Suprapubic skin (tissue), 4 donors: Measurements from ENCODE around the gene CCNL2. TPM values are rescaled to one million over a fixed set of nuclear protein-coding genes. Genes with fewer than 3 reads are reported as not detected.
"Not testable (repeated sequence)": the region's sequence is repeated elsewhere in the genome, so short reads cannot be mapped to it uniquely, and the experiment has no call there.

Source experiments
- DNase-seq, 2 donors: peaks; one replicate each; pipeline ENCODE4 v3.0.0-alpha.2; 2019; ENCODE audit warnings: low spot score in 2 of 2
- H3K27ac ChIP-seq: fragments of 200-600 bp; sonication (generic); one replicate; pipeline ENCODE4 v1.5.1; 2019
- H3K27me3 ChIP-seq: fragments of 200-600 bp; sonication (generic); one replicate; pipeline ENCODE4 v1.5.1; 2019
- H3K36me3 ChIP-seq: fragments of 200-600 bp; sonication (generic); one replicate; pipeline ENCODE4 v1.5.1; 2019
- H3K4me1 ChIP-seq: fragments of 200-600 bp; sonication (generic); one replicate; pipeline ENCODE4 v1.5.1; 2019
- H3K4me3 ChIP-seq: fragments of 200-600 bp; sonication (generic); one replicate; pipeline ENCODE4 v1.5.1; 2019; ENCODE audit warnings: mild to moderate bottlenecking
- H3K9me3 ChIP-seq: fragments of 200-600 bp; sonication (generic); one replicate; pipeline ENCODE4 v1.5.1; 2019
- CTCF ChIP-seq, 2 donors: fragments of 200-600 bp in 1 of 2; fragments of 450-650 bp in 1 of 2; sonication (generic) in 1 of 2; IDR thresholded peaks; one replicate each; pipeline ENCODE4 v1.5.1; 2016 to 2019; ENCODE audit warnings: antibody characterized with exemption in 2 of 2, mild to moderate bottlenecking in 1 of 2, moderate library complexity in 1 of 2
- EP300 ChIP-seq: sonication (generic); formaldehyde crosslinking; IDR thresholded peaks from one replicate; pipeline ENCODE4 v1.6.1; 2017; ENCODE audit warnings: antibody characterized with exemption
- POLR2A ChIP-seq, 2 donors: fragments of 450-650 bp; IDR thresholded peaks; one replicate each; pipeline ENCODE4 v1.6.1; 2017; ENCODE audit warnings: antibody characterized with exemption in 2 of 2, mild to moderate bottlenecking in 2 of 2, moderate library complexity in 2 of 2
- POLR2AphosphoS5 ChIP-seq, 3 donors: sonication (generic); formaldehyde crosslinking; IDR thresholded peaks; one replicate each; pipeline ENCODE4 v1.6.1; 2017; ENCODE audit warnings: antibody characterized with exemption in 3 of 3
- WGBS: methylation state at CpG from one replicate; pipeline ENCODE4 v1.1.5; 2018; 5-methylcytosine and 5-hydroxymethylcytosine counted together
- total RNA-seq, 4 donors: library from RNA; depleted of rRNA; stranded (reverse); fragments of >200 nt; gene quantifications; one replicate each; pipeline ENCODE4 v1.1.0, GENCODE V29; 2016

Gene CCNL2
- total RNA-seq, 4 donors from 2014 or later = 136 to 599 (median 160) TPM

- Histone ChIP-seq H3K27me3 (no peaks in the 10 kb centered on the region), H3K36me3 (peaks cover 75% of the 10 kb centered on the region), H3K4me3 (no peak overlapping the region), H3K9me3 (no peaks in the 10 kb centered on the region), H3K27ac (no peak overlapping the region), H3K4me1 (no peaks in the 10 kb centered on the region)
- 94% methylated on average over 34 of the region's 50 CpGs for WGBS
- no peak for DNase-seq
- no peak for TF ChIP-seq CTCF (IDR thresholded peaks at IDR 0.05)
- no peak for TF ChIP-seq POLR2AphosphoS5 (IDR thresholded peaks at IDR 0.05)
- TF ChIP-seq EP300 = no peak
- no peak for TF ChIP-seq POLR2A (IDR thresholded peaks at IDR 0.05)
These were observed 11.7 kb downstream of the CCNL2 start for GRCh38 chr1:1387098-1388077.

- Histone ChIP-seq H3K36me3 (peaks cover 68% of the 10 kb centered on the region), H3K4me3 (no peak overlapping the region), H3K4me1 (no peaks in the 10 kb centered on the region), H3K9me3 (no peaks in the 10 kb centered on the region), H3K27me3 (no peaks in the 10 kb centered on the region), H3K27ac (no peak overlapping the region)
- 98% methylated on average over 7 of the region's 8 CpGs for WGBS
- TF ChIP-seq POLR2AphosphoS5 (IDR thresholded peaks at IDR 0.05) (no peak), POLR2A (IDR thresholded peaks at IDR 0.05) (no peak), EP300 (no peak), CTCF (IDR thresholded peaks at IDR 0.05) (no peak)
- DNase-seq = no peak
These were observed 13.2 kb downstream of the CCNL2 start for GRCh38 chr1:1385931-1386330.

GRCh38 chr1:1385339-1385738 is 13.8 kb downstream of the CCNL2 start:
- DNase-seq, H3K27ac ChIP-seq, H3K4me1 ChIP-seq, H3K4me3 ChIP-seq, H3K27me3 ChIP-seq, H3K9me3 ChIP-seq: not testable (repeated sequence)
- WGBS = 89% methylated on average over 20 of the region's 29 CpGs
- peaks cover 62% of the 10 kb centered on the region for H3K36me3 ChIP-seq

- WGBS = no CpG with 5 or more reads among the region's 8 CpGs
- TF ChIP-seq POLR2A (IDR thresholded peaks at IDR 0.05) (no peak), POLR2AphosphoS5 (IDR thresholded peaks at IDR 0.05) (no peak), CTCF (IDR thresholded peaks at IDR 0.05) (no peak), EP300 (no peak)
- Histone ChIP-seq H3K27ac (no peak overlapping the region), H3K27me3 (no peaks in the 10 kb centered on the region), H3K4me3 (no peak overlapping the region), H3K36me3 (peaks cover 22% of the 10 kb centered on the region), H3K9me3 (no peaks in the 10 kb centered on the region), H3K4me1 (peaks cover 5% of the 10 kb centered on the region)
- no peak for DNase-seq
These were observed 17.8 kb downstream of the CCNL2 start for GRCh38 chr1:1381294-1381693.

- H3K27me3 ChIP-seq = no peaks in the 10 kb centered on the region
- peaks cover 9% of the 10 kb centered on the region for H3K4me1 ChIP-seq
- no peak overlapping the region for H3K27ac ChIP-seq
- TF ChIP-seq CTCF (IDR thresholded peaks at IDR 0.05) (no peak), POLR2AphosphoS5 (IDR thresholded peaks at IDR 0.05) (no peak), POLR2A (IDR thresholded peaks at IDR 0.05) (no peak), EP300 (no peak)
- WGBS = 84% methylated on average over 5 of the region's 16 CpGs
- H3K36me3 ChIP-seq = peaks cover 17% of the 10 kb centered on the region
- H3K9me3 ChIP-seq = no peaks in the 10 kb centered on the region
- no peak overlapping the region for H3K4me3 ChIP-seq
- no peak for DNase-seq
These were observed 18.3 kb downstream of the CCNL2 start for GRCh38 chr1:1380860-1381259.
